ENCODE measurements around the gene HDAC8. TPM values are rescaled to one million over a fixed set of nuclear protein-coding genes. Genes with fewer than 3 reads are reported as not detected.
"Not testable (repeated sequence)": the region's sequence is repeated elsewhere in the genome, so short reads cannot be mapped to it uniquely, and the experiment has no call there.

Gene HDAC8
- total RNA-seq, 2 experiments from 2014 or later = 17.9 to 19.2 TPM

- peaks cover 56% of the 10 kb centered on the region for H3K36me3 Mint-ChIP-seq
- H3K4me3 Mint-ChIP-seq = not testable (repeated sequence)
Observed at GRCh38 chrX:72440764-72441163, 131.9 kb downstream of the HDAC8 start.

GRCh38 chrX:72436010-72436409, 136.6 kb downstream of the HDAC8 start:
- Mint-ChIP-seq H3K9me3 (peaks cover 16% of the 10 kb centered on the region), H3K27me3 (no peaks in the 10 kb centered on the region), H3K4me3 (no peak overlapping the region), H3K4me1 (no peaks in the 10 kb centered on the region), H3K36me3 (peaks cover 57% of the 10 kb centered on the region), H3K27ac (no peak overlapping the region)
- no peak for DNase-seq

More at GRCh38 chrX:72440764-72441163, 131.9 kb downstream of the HDAC8 start:
- not testable (repeated sequence) for H3K27me3 Mint-ChIP-seq, H3K27ac Mint-ChIP-seq, H3K4me1 Mint-ChIP-seq, DNase-seq
- H3K9me3 Mint-ChIP-seq = peaks cover 15% of the 10 kb centered on the region

GRCh38 chrX:72430405-72430968, 142.2 kb downstream of the HDAC8 start:
- no peak for DNase-seq
- Mint-ChIP-seq H3K36me3 (peaks cover 49% of the 10 kb centered on the region), H3K4me1 (no peaks in the 10 kb centered on the region), H3K27me3 (no peaks in the 10 kb centered on the region), H3K27ac (no peak overlapping the region), H3K4me3 (no peak overlapping the region), H3K9me3 (no peaks in the 10 kb centered on the region)

GRCh38 chrX:72421797-72422196, 150.8 kb downstream of the HDAC8 start:
- DNase-seq = no peak
- Mint-ChIP-seq H3K27ac (no peak overlapping the region), H3K4me3 (no peak overlapping the region), H3K9me3 (peaks cover 13% of the 10 kb centered on the region), H3K36me3 (peaks cover 30% of the 10 kb centered on the region), H3K27me3 (no peaks in the 10 kb centered on the region), H3K4me1 (no peaks in the 10 kb centered on the region)

GRCh38 chrX:72409993-72410392, 162.7 kb downstream of the HDAC8 start:
- no peaks in the 10 kb centered on the region for H3K4me1 Mint-ChIP-seq
- no peak overlapping the region for H3K27ac Mint-ChIP-seq
- H3K36me3 Mint-ChIP-seq = peaks cover 17% of the 10 kb centered on the region
- H3K9me3 Mint-ChIP-seq = no peaks in the 10 kb centered on the region
- H3K27me3 Mint-ChIP-seq = no peaks in the 10 kb centered on the region
- DNase-seq = no peak
- no peak overlapping the region for H3K4me3 Mint-ChIP-seq

- H3K36me3 Mint-ChIP-seq = peaks cover 17% of the 10 kb centered on the region
- H3K4me1 Mint-ChIP-seq = no peaks in the 10 kb centered on the region
- DNase-seq = no peak
- no peak overlapping the region for H3K4me3 Mint-ChIP-seq
- no peak overlapping the region for H3K27ac Mint-ChIP-seq
- H3K27me3 Mint-ChIP-seq = no peaks in the 10 kb centered on the region
- no peaks in the 10 kb centered on the region for H3K9me3 Mint-ChIP-seq
Observed at GRCh38 chrX:72408885-72409284, 163.8 kb downstream of the HDAC8 start.

GRCh38 chrX:72405136-72405535, 167.5 kb downstream of the HDAC8 start:
- not testable (repeated sequence) for H3K9me3 Mint-ChIP-seq, H3K27me3 Mint-ChIP-seq, H3K4me1 Mint-ChIP-seq, DNase-seq, H3K4me3 Mint-ChIP-seq, H3K27ac Mint-ChIP-seq
- peaks cover 12% of the 10 kb centered on the region for H3K36me3 Mint-ChIP-seq

GRCh38 chrX:72402614-72403013, 170.0 kb downstream of the HDAC8 start:
- Mint-ChIP-seq H3K27ac (no peak overlapping the region), H3K27me3 (no peaks in the 10 kb centered on the region), H3K36me3 (peaks cover 16% of the 10 kb centered on the region), H3K9me3 (no peaks in the 10 kb centered on the region), H3K4me1 (no peaks in the 10 kb centered on the region), H3K4me3 (no peak overlapping the region)
- DNase-seq = no peak

- no peaks in the 10 kb centered on the region for H3K27me3 Mint-ChIP-seq
- H3K4me3 Mint-ChIP-seq = no peak overlapping the region
- no peak overlapping the region for H3K27ac Mint-ChIP-seq
- no peaks in the 10 kb centered on the region for H3K9me3 Mint-ChIP-seq
- H3K4me1 Mint-ChIP-seq = no peaks in the 10 kb centered on the region
- peaks cover 11% of the 10 kb centered on the region for H3K36me3 Mint-ChIP-seq
- DNase-seq = no peak
Observed at GRCh38 chrX:72399816-72400215, 172.8 kb downstream of the HDAC8 start.

GRCh38 chrX:72396117-72396516, 176.5 kb downstream of the HDAC8 start:
- H3K4me3 Mint-ChIP-seq = no peak overlapping the region
- no peak overlapping the region for H3K27ac Mint-ChIP-seq
- DNase-seq = no peak
- H3K4me1 Mint-ChIP-seq = no peaks in the 10 kb centered on the region
- H3K9me3 Mint-ChIP-seq = no peaks in the 10 kb centered on the region
- H3K36me3 Mint-ChIP-seq = peaks cover 7% of the 10 kb centered on the region
- no peaks in the 10 kb centered on the region for H3K27me3 Mint-ChIP-seq

- no peaks in the 10 kb centered on the region for H3K27me3 Mint-ChIP-seq
- no peaks in the 10 kb centered on the region for H3K4me1 Mint-ChIP-seq
- H3K4me3 Mint-ChIP-seq = no peak overlapping the region
- H3K9me3 Mint-ChIP-seq = no peaks in the 10 kb centered on the region
- no peak overlapping the region for H3K27ac Mint-ChIP-seq
- DNase-seq = no peak
- peaks cover 7% of the 10 kb centered on the region for H3K36me3 Mint-ChIP-seq
Observed at GRCh38 chrX:72395237-72395636, 177.4 kb downstream of the HDAC8 start.

GRCh38 chrX:72394518-72395170, 178.0 kb downstream of the HDAC8 start:
- Mint-ChIP-seq H3K36me3 (peaks cover 5% of the 10 kb centered on the region), H3K9me3 (no peaks in the 10 kb centered on the region), H3K27me3 (no peaks in the 10 kb centered on the region), H3K4me1 (no peaks in the 10 kb centered on the region), H3K27ac (no peak overlapping the region), H3K4me3 (no peak overlapping the region)
- no peak for DNase-seq

- DNase-seq = no peak
- Mint-ChIP-seq H3K4me1 (no peaks in the 10 kb centered on the region), H3K4me3 (no peak overlapping the region), H3K27me3 (no peaks in the 10 kb centered on the region), H3K36me3 (peaks cover 3% of the 10 kb centered on the region), H3K27ac (no peak overlapping the region), H3K9me3 (no peaks in the 10 kb centered on the region)
Observed at GRCh38 chrX:72393836-72394517, 178.7 kb downstream of the HDAC8 start.

- Mint-ChIP-seq H3K4me3 (no peak overlapping the region), H3K9me3 (no peaks in the 10 kb centered on the region), H3K4me1 (no peaks in the 10 kb centered on the region), H3K27me3 (no peaks in the 10 kb centered on the region), H3K36me3 (peaks cover 2% of the 10 kb centered on the region), H3K27ac (no peak overlapping the region)
- DNase-seq = no peak
Observed at GRCh38 chrX:72392816-72393800, 179.5 kb downstream of the HDAC8 start.

- Mint-ChIP-seq H3K9me3 (no peaks in the 10 kb centered on the region), H3K27ac (no peak overlapping the region), H3K27me3 (no peaks in the 10 kb centered on the region), H3K4me1 (no peaks in the 10 kb centered on the region), H3K4me3 (no peak overlapping the region), H3K36me3 (peaks cover 2% of the 10 kb centered on the region)
- no peak for DNase-seq
Observed at GRCh38 chrX:72392042-72392441, 180.6 kb downstream of the HDAC8 start.

Measured in activated naive CD8-positive, alpha-beta T cell treated with anti-CD3 and anti-CD28 coated beads for 36 hours (primary cell).